Fibroblast of the conjunctiva (primary cell): Measurements from ENCODE around the gene NEU3.
"Not testable (repeated sequence)": the region's sequence is repeated elsewhere in the genome, so short reads cannot be mapped to it uniquely, and the experiment has no call there.

ENCODE experiments used
- DNase-seq: peaks from one replicate; pipeline ENCODE4 v3.0.0-alpha.2; 2010; ENCODE audit warnings: low read depth

NEU3 gene, protein sequence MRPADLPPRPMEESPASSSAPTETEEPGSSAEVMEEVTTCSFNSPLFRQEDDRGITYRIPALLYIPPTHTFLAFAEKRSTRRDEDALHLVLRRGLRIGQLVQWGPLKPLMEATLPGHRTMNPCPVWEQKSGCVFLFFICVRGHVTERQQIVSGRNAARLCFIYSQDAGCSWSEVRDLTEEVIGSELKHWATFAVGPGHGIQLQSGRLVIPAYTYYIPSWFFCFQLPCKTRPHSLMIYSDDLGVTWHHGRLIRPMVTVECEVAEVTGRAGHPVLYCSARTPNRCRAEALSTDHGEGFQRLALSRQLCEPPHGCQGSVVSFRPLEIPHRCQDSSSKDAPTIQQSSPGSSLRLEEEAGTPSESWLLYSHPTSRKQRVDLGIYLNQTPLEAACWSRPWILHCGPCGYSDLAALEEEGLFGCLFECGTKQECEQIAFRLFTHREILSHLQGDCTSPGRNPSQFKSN

DNA sequence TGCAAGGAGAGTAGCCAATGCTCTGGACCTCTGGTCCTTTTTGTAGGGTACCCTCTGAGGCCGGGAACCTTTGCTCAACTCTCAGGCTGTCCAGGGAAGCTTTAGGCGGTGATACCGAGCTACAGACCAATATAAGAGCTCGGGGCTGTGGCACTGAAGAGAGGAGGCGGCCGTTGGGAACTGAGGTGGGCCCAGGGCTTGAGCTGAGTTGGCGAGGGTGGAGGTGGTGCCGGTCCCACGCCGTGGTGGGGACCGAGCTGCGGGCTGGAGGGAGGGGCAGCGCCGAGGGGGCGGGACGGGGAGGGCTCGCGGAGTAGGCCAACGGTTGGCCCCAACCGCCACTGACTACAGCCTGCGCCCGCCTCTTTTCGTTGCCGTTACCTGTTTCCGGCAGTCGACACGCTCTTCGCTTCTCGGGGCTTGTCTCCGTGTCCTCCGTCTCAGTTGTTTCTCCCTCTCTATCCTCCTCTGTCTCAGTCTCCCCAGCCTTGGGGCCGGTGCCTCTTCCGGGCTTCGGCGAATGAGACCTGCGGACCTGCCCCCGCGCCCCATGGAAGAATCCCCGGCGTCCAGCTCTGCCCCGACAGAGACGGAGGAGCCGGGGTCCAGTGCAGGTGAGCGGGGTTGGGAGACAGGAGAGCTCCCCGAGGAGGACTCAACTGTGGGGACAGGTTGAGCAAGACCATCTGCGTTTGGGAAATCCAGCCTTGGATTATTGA is at the start of gene NEU3:
Gene NEU3 (plus strand): TSS at position 393 of the 719 bp plus-strand sequence. CDS start 128 bp downstream, at position 521.
- DNase-seq = peak; percentile 50

DNA sequence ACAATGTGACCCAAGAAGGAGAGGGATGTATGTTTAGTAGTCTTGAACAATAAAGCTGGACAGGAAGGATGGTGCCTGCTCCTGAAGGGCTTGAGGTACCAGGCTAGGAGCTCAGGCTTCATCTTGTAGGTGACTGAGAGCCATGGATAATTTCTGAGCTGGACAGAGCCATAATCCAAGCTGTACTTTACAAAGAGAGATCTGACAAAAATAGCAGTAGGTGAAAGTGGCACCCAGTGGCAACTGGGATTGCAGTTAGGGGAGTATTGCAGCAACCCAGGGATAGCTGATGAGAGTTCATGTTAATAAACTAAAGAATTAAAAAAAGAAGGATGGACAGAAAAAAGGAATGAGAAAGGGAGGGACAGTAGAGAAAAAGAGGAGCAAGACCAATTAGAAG is 47.2 kb upstream of the NEU3 start:
- no peak for DNase-seq

DNA sequence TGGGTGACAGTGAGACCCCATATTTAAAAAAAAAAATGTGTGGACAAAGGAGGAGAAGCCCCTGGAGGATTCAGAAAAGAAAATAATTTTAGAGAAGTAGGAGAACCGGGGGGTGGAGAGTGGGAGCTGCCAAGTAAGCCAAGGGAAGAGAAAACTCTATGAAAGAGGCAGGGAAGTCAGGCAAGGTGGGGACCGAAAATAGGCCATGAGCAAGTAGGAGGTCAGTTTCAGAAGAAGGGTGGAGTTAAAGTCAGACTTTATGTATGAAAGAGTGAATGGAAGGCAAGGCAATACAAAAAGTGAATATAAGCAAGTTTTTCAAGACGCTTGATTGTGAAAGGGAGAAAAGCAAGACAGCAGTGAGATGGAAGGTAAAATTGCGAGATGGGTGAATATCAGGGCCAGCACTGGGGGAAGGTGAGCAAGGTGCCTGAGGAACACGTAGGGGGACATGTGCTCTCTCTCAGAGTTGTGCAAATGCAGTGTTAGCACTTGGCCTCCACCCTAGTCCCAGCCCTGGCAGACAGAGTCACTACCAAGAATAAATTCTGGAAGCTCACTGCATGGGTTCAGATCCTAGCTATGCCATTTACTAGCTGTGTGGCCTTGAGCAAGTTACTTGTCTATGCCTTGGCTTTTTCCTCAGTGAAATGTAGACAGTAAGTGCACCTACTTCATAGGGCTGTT is 46.5 kb upstream of the NEU3 start:
- no peak for DNase-seq

DNA sequence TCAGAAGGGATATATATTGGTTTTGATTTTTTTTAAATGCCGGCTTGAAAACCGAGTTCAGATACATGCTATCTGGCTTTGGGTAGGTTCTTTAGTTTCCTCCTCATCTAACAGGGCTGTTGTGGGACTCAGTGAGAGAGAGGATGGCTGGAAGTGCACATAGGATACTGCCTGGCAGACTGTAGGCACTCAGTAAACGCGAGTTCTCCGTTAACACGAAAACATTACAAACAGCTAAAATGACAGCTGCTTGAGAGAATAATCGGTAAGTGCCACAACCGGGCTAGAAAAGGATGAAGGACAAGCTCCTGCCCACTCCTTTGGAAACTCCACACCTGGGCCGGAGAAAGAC is 40.2 kb upstream of the NEU3 start:
- DNase-seq = no peak

DNA sequence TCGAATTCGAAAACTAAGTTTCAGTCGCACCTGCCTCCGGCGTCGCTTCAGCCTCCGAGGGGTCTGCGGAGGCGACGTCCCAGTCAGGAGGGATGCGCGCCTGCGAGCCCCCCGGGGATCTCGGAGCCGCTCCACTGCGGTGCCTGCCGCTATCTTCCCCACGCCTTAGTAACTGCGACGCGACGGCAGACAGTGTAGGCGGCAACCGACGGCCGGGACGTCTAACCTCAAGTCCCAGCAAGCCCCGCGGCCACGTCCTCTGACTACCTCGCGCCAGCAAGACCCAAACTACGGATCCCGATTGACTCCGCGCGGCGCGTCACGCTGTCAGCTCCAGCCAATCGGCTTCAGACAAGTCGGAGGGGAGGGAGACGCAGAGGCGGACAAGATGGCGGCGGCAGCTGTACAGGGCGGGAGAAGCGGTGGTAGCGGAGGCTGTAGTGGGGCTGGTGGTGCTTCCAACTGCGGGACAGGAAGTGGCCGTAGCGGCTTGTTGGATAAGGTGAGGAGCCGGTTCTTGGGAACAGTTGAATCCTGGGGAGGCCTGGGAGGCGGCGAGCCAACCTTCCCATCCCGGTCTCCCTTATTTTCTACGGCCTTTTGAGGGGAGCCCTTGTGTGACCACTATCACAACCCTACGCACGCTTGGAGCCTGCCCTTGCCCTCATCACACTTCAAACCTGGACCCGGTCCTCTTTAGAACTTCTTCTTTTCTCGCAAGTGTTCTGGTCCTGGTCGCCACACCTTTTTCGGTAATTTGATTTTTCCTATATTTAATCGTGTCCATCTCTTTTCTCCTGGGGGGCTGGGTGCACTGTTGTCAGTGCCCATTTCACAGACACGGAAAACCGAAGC is 39.6 kb upstream of the NEU3 start, which contains the start of the genes SPCS2 and XRRA1:
Gene SPCS2 (plus strand): TSS at position 369 of the 855 bp plus-strand sequence. CDS start 20 bp downstream, at position 389.
Gene XRRA1 (minus strand): TSS at position 194 of the 855 bp plus-strand sequence. CDS start 8,213 bp downstream, outside the sequence.
- peak; percentile 97 for DNase-seq

DNA sequence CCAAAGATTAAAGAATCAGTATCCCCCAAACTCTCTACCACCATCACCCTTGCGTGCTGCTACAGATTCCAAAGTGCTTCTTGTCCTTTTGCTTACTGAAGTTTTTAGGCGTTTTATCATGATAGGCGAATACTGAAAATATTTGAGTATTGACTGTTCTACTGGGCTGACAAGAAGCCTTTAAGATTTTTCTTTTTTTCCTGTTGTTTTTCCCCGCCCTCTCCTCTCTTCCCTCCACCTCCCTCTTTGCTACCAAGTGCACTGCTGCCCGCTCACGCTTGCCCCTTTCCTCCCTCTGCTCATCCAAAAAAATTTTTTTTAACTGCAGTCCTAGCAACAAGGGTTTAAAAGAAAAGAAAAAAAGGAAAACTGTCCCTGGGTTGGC is 39.0 kb upstream of the NEU3 start:
- no peak for DNase-seq

DNA sequence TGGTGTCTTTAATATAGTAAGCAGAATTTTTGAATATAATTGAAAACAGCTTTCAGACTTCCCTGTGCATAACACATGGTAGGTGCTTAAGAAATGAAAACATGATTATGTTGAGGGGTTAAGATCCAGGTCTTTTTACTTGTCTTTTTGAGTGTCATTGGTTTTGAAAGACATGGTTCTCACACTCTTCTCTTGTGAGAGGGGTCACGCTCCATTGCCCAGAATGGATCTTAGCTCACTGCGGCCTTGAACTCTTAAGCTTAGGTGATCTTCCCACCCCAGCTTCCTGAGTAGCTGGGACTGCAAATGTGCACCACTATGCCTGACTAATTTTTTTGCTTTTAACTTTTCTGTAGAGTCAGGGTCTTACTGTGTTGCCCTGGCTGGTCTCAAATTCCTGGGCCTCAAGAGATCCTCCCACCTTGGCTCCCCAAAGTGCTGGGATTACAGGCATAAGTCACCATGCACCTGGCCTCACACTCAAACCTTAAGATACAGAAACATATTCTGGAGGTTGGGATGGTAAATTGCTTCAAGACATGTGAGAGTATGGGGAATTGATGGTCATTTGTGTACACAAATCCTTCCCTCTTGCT is 38.3 kb upstream of the NEU3 start:
- DNase-seq = no peak

DNA sequence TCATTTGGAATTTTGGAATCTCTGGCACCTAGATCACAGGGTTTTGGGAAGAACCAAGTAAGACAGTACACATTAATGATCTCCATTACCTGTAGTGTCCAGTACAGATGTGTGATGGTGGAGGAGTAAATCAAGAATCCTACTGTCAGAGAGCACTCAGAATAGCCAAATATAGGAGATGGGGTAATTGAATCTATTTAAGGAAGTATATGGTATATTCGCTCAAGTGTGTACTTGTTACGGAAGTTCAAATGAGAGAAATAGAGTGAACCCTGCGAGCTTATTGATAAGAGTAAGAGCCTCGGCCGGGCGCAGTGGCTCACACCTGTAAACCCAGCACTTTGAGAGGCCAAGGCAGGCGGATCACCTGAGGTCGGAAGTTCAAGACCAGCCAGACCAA is 37.5 kb upstream of the NEU3 start:
- DNase-seq = no peak

DNA sequence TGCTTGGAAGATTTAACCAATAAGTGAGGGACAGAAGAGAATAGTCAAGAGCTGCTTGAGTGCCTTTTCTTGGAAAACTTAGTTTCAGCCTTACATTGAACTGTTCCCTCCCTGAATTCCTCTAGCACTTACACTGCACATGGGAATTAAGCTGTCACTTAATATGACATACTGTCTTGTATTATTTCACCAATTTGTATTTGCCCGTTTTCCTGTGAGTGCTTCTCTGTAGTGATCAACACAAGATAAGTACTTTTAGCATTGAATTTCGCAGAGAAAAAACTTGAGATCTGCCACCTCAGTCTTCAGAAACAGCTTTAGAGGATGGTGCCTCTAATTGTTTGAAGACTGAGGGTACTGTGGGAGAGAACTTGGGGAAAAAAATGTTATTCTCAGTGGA is 36.0 kb upstream of the NEU3 start:
- DNase-seq = no peak

DNA sequence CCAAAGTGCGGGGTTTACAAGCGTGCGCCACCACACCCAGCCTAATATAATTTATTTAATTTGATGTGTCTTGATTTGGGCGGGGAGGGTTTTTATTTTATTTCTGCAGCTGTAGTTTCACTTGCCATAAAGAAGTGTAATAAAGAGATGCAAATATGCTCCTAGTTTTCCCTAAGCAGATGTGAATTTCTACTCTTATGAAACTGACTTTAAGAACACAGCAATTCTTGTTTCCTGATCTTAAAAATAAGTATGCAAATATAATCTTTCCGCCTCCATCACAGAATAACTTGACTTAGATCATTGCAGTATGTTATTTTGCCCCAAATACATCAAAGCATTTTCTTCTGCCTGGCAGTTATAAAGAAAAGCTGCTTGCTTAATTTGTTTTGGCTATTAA is 35.3 kb upstream of the NEU3 start:
- no peak for DNase-seq

DNA sequence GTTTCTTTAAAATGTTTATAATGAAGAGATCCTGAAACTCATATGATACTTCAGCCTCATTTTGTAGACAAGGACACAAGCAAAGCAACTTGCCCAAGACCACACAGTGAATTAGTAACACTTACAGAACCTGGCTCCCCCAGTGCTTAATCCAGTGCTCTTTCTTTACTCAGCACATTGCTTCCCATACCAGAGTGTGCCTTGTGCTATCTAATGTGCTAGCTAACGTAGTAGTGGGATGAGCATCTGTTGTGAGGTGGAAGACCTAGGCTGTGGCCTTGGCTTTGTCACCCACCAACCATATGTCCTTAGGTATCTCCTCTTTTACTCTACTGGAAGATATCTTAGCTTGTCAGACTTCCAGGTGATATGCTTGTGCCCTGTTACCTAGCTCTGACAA is 34.5 kb upstream of the NEU3 start:
- no peak for DNase-seq

DNA sequence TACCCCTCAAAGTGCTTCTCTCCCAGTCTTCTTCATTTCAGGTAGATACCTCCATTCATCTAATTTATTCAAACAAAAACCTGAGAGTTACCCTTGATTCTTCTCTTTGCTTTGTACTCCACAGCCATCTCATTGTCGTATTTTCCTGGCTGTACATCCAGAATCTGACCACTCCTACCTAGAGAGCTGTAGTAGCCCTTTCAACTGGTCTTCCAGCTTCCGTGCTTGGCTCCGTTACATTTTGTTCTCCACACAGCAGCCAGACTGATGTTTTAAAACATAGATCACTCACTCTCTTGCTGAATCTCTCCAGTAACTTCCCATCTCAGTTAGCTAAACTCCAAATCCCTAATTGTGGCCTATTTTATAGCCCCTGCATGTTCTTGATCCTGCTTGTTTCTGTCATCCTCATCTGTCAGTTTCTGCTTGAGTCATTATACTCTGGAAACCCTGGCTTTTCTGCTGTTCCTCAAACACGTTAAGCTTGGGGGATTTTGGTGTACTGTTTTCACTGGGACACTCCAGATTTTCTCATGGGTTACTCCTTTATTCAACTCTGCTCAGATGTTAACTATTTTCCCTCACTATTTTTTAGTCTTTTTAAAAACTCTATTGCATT is 32.2 kb upstream of the NEU3 start:
- no peak for DNase-seq

DNA sequence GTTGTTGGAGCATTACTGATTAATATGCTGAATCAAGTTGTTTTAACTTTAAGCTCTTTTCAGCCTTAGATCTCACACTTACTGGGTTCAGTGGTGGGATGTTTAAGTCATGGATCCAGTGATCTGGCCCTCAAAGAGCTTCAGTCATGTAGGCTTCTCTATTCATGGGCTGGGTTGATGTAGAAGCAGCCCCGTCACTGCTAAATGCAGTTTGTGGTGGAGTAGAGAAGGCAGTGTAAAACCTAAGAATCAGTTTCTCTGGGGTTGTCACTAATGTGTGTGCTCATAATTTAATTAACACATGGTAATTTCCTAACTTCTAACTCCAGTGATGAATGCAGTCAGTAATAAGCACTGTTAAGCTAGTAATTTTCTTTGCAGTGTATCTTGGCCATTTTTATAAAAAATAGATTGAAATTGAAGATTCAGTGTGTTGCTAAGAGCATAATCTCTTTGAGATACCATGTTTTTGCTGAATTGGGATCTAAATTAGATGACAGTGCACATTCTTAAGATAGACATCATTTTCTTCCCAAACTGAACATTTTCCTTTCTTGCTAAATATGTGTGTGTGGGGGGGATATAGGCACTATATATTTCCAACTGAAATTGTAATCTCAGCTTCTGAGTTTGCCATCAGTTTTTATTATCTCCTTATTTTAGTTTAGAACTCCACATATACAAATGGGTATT is 30.6 kb upstream of the NEU3 start:
- no peak for DNase-seq

DNA sequence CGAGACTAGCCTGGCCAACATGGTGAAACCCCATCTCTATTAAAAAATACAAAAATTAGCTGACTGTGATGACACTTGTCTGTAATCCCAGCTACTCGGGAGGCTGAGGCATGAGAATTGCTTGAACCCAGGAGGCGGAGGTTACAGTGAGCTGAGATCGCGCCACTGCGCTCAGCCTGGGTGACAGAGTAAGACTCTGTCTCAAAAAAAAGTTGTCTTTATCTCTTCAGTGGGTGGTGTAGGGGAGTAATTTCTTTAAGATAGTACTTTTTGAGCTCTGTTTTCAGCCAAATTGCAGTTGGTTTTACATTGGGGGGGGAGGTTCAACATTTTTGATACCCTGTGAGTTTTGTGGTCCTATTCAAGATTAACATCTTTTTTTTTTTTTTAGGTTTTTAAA is 28.6 kb upstream of the NEU3 start:
- DNase-seq = not testable (repeated sequence)

DNA sequence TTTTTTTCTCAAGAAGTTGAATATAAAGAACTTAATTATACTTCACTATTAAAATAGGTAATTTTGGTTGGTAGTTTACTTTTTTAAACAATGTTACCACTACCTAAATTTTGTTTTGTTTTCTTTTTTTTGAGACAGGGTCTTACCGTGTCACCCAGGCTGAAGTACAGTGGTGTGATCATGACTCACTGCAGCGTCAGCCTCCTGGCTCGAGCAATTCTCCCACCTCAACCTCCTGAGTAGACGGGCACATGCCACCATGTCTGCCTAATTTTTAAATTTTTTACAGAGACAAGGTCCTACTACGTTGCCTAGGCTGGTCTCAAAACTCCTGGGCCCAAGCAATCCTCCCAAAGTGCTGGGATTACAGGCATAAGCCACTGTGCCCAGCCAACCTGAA is 22.1 kb upstream of the NEU3 start:
- no peak for DNase-seq

DNA sequence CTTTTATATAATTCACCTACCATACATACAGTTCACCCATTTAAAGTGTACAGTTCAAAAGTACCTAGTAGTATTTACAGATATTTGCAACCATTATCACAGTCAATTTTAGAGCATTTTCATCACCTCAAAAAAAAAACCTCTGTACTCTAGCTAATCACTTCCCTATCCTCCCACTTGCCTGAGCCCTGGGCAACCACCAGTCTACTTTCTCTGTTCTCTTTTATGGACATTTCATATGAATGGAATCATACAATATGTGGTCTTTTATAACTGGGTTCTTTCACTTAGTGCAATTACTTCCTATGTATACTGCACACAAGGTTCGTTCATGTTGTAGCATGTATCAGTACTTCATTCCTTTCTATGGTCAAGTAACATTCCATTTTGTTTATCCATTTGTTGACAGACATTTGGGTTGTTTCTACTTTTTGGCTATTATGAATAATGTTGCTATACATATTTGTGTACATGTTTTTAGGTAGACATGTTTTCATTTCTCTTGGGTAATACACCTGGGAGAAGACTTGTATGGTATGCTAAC is 17.8 kb upstream of the NEU3 start:
- no peak for DNase-seq

DNA sequence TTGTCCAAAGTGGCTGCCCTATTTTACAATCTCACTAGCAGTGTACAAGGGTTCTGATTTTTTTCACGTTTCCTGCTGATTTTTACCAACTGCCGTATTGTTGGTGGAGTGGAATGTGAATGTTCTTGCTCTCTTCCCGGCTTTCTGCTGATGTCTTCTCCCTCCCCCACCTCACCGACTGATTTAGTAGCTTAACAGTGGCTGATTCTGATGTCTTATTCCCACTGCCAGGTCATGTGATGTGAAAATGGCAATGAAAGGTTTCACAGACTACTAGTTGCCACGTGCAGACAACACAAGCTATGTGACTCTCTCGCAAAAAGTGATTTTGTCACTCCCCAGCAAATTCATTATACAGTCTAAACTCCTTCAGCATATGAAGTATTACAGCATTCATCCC is 17.3 kb upstream of the NEU3 start:
- no peak for DNase-seq

DNA sequence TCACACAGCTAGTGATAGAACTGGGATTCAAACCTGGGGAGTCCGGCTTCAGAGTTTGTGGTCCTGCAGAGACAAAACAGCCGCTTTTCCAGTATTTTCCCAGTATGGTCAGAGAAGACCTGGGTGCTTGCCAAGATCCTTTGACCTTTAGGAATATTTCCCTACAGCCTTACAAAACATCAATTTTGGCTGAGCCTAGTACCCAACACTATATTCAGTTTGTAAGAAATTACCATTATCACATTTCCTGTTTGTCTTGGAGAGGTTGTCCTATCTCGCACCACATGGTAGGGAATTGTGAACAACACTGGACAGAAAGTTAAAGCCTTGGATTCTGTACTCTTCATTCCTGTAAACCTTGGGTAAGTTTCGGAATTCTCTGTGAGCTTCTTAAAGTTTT is 10.7 kb upstream of the NEU3 start:
- DNase-seq = no peak

DNA sequence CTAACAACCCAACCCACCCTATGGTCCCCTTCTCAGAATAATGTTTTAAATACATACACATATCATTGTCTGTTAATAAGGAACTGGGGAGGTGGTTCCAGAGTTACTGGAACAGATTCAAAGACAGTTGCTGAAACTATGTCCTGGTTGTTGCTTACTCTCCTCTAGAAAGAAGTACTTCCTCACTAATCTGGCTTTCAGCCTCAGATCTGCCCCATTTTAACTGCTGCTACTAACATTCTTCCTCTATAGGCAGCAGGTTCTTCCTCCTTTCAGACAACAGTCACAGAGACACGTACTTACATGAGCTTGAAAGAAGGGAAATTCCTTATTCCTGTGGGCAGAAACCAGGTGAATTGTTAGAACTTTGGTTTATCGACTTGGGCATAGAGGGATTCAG is 8.1 kb upstream of the NEU3 start:
- DNase-seq = no peak

DNA sequence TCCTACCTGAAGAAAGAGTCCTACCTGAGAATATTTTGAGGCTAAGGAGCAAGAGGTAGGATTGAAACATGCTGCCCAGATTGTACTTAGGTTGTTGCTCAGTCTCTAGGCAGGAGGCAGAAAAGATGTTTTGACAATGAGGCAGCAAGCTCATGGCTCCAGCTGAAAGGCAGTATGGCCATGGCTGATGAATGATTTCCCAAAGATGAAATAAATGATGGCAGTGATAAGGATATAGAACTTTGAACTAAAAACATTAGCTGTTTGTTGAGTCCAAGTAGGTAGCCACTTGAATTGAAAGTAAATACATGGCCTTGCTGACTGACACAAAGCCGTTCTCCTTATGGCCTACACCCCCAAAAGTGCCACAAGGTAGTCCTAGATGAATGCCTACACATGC is 6.8 kb upstream of the NEU3 start:
- no peak for DNase-seq
